GM04504 (cell line): Measurements from ENCODE around the gene PDE10A.
"Not testable (repeated sequence)": the region's sequence is repeated elsewhere in the genome, so short reads cannot be mapped to it uniquely, and the experiment has no call there.

Experiments used
- DNase-seq: peaks from one replicate; pipeline ENCODE4 v3.0.0-alpha.2; 2012; ENCODE audit warnings: low read depth

The PDE10A gene

DNA sequence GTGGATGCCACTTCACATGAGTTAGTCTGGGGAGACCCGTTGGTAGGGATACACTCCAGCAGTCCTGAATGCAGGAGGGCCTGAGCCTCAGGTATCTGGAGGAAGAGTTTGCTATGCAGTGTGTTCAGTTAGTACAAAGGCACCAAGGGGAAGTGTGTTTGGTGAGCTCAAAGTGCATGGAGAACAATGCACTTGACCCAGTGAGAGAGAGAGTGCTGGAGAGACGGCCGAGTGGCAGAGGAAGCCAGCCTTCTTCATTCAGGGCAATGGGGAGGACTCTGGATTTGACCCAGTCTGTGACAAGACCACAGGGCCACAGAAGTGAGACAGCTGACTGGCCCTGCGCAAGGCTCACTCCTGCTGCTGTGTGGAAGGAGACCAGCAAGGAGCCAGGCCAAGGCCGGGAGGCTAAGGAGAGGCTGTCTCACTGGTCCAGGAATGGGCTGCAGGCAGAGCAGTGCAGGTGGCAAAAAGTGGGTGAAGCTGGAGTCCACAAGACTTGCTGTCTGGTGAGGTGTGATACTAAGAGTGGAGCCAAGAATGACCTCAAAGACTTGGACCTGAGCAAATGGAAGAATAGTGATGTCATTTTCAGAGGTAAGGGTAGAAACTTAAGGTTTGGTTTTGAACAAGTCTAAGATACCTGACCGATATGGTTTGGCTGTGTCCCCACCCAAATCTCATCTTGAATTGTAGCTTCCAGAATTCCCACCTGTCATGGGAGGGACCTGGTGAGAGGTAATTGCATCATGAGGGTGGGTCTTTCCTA, 38.0 kb downstream of the PDE10A start:
- no peak for DNase-seq

DNA sequence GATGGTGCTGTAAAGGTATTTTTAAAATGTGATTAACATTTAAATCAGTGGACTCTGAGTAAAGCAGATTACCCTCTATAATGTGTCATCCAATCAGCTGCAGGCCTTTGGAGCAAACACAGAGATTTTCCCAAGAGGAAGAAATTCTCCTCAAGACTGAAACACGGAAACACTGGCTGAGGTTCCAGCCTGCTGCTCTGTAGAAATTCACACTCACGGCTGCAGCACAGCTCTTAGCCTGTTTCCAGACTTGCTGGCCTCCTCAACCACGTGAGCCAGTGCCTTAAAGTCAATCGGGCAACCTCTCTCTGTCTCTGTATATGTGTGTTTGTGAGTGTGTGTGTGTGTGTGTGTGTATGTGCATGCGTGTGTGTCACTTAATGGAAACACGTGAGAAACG, 41.1 kb downstream of the PDE10A start:
- no peak for DNase-seq

DNA sequence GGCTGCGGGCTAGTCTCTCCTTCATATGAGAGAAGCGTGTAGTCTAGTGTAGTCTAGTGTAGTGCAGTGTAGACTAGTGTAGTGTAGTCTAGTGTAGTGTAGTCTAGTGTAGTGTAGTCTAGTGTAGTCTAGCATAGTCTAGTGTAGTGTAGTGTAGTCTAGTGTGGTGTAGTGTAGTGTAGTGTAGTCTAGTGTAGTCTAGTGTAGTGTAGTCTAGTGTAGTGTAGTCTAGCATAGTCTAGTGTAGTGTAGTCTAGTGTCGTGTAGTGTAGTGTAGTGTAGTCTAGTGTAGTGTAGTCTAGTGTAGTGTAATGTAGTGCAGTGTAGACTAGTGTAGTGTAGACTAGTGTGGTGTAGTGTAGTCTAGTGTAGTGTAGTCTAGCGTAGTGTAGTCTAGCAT, 44.1 kb downstream of the PDE10A start:
- not testable (repeated sequence) for DNase-seq

DNA sequence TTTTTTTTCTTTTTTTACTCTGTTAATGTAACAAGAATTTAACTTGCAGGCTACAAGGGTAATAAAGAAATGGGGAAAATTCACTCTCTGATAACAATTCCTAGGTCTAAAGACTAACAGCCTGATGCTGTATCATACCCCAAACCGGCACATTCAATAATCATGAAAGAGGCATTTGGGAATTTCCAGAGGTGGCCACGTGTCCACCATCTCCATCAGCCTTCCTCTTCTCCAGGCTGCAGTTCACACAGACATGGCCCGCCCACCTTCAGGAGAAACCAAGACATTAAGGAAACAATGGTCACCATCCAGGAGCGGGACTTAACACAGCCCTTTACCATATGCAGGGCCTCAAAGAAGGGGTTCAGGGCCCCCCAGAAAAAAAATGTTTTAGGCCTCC, 44.8 kb downstream of the PDE10A start:
- no peak for DNase-seq

DNA sequence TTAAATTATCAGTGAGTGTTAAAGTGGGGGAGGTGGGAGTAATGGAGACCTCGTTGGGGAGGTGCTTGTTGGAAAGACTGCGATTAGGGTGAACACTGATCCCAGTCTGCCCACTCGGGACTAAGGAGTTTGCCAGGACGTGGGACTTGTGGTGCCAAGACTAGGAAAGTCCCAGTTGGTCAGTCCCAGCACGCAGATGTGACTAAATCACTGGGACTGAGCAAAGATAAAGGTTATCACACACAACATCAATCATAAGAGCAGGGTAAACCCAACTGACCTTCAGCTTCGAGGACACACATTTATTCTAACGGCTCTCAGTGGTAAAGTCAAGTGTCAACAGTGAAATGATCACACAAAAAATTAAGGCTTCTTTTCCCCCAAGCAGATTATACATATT, 45.5 kb downstream of the PDE10A start:
- DNase-seq = no peak

DNA sequence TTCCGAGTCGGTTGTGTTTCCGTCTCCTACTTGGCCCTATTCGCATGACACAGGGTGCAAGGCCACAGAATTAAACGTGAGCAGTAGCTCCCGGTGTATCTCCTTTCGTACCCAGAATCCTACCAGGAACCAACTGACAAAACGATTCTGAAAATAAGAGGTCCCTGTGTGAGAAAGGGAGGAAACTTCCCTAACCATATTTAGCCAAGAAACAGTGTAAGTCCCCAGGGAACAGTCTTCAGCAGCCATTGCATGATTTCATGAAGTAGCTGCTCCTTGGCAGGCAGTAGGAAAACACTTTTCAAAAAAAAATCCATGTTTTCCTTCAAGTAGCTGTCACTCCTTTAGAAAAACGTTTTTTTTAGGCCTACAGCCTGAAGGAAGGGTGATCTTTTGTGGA, 46.9 kb downstream of the PDE10A start:
- DNase-seq = no peak

DNA sequence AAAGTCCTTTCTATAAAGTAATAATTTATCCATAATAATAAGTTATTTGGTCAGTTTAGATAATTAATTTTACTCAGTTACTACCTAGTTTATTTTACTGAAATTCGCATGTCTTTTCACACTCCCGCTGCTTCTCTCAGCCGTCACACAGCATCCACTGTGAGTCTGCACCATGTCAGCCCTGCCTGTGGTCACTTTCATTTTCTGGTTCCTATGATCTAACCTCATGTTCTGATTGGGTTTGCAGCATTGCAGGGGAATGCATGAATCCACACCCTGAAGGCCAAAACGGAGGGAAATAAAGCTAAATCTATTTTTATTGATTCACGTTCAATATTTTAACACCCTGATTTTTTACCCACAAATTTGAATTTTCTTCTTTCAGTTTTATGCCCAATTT, 47.4 kb downstream of the PDE10A start:
- DNase-seq = no peak

DNA sequence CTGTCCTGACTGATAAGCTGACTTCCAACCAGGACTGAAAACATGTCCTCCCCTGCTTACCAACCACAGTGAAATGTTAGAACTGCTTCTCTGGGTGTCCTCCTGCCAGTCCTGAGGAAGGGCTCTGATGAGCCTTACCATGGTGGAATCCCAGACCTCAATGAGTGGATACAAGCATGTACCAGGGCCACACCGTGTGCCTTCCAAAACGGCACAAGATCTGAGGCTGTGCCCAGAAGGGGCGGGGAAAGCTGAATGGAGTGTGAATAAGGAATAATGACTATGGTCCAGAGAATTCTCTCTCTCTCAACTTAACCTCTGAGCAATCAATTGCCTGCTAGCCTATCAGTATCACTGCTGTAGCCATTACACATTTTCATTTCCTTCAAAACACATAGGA, 51.7 kb downstream of the PDE10A start:
- no peak for DNase-seq

DNA sequence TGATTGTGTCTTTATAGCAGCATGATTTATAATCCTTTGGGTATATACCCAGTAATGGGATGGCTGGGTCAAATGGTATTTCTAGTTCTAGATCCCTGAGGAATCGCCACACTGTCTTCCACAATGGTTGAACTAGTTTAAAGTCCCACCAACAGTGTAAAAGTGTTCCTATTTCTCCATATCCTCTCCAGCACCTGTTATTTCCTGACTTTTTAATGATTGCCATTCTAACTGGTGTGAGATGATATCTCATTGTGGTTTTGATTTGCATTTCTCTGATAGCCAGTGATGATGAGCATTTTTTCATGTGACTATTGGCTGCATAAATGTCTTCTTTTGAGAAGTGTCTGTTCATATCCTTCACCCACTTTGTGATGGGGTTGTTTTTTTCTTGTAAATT, 54.5 kb downstream of the PDE10A start:
- DNase-seq = not testable (repeated sequence)

DNA sequence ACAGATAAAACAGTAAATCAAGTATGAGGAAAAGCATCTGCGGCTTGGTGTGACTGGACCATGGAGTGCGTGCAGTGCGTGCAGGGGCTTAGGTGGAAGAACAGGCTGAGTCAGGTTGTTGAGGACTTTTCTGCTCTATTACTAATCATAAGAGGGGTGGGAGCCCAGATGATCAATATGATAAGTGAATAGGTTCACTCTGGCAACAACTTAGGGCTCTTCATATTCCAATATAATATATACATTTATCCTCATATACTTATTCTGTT, 56.4 kb downstream of the PDE10A start:
- DNase-seq = no peak

DNA sequence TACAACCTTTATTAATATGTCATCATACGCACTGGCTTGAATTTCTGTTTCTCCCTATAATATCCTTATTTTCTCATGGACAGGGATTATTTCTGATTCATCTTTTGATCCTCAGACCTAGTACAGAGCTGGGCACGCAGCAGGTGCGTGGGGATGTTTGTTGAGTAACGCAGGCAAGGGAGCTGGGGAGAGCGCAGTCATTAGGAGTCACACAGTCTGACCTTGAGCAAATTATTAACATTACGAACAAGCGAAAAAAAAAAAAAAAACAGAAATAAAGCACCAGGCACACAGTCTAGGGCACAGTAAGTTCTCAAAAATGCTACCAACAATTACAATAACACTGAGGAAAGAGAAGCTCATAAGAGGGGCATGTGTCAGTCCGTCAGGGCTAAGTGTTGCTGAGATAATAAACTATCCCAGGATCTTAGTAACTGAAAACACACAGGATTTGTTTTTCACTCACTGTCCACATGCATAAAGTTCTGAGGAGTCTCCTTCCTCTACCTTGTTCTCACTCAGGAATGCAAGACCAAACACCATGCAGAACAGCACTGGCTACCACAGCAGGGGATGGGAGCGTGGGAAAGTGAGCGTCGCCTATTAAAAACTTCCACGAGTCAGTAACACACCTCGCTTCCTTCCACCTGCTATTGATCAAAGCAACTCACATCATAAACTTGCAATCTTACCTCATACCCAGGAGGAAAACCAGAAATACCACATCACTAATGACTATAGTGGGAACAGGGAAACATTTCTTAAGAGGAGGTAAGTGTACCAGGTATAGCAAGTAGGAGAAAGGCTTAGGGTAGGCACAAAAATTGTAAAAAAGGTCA, 56.9 kb downstream of the PDE10A start:
- no peak for DNase-seq

DNA sequence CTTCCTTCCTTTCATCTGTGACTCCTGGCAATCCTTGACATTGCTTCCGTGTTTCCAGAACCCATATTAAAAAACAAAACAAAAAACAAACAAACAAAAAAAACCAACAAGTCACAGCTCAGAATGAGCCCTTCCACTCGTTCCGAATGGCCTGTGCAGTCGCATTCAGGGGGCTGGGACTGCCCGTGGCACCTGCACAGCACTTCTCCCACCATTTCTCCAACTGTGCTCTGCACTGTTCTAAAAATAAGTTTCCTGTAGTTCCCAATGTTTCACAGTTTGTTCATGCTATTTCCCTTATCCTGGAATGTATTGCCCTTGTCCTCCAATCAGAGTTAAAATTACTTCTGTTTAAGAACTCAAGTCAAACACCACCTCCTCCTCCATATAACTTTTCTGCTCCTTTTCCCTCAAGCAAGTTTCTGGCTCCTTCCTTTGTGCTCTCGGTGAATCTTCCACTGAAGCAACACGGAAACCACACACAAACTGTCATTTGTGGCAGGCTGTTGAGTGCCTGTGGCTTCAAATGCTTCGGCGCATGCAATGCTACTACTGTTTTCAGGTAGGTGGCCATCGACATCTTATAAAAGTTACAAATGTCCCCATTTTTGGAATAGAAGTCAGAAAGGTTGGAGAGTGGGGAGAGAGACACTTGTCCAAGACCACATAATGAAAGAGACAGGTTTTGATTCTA, 57.7 kb downstream of the PDE10A start:
- no peak for DNase-seq

DNA sequence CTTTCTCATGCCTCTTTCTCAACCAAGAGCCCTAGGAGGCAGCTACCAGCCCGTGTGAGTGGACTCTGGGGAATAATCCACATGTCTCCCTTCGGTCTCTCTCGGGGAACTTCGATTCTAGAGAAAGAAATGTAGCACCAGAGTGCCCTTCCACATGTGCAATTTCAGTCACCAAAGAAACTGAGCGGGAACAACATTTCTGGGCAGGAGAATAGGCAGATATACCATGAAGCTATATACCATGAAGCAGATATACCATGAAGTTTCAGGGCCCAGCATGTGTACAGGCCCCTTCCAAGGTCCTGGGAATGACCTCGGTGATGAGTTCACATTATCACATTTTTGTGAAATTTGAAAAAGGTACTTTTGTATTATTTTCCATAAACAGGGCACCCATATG, 60.8 kb downstream of the PDE10A start:
- no peak for DNase-seq

DNA sequence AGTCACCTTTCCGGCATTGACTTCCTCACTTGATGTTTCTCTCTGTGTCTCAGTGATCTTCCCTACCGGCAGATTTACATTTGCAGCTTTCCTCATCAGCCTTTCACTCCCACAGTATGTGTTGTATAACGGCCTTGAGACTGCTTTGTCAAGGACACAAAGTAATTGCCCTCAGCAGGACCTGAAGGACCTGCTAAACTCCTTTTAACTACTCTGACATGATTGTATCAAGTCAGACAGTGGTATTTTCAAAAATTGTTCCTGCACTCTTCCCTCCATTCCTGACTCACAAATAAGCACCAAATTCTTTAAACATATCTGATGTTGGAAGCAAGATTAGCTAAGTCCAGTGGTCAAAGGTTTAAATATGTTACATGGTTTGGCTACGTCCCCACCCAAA, 62.4 kb downstream of the PDE10A start:
- no peak for DNase-seq

DNA sequence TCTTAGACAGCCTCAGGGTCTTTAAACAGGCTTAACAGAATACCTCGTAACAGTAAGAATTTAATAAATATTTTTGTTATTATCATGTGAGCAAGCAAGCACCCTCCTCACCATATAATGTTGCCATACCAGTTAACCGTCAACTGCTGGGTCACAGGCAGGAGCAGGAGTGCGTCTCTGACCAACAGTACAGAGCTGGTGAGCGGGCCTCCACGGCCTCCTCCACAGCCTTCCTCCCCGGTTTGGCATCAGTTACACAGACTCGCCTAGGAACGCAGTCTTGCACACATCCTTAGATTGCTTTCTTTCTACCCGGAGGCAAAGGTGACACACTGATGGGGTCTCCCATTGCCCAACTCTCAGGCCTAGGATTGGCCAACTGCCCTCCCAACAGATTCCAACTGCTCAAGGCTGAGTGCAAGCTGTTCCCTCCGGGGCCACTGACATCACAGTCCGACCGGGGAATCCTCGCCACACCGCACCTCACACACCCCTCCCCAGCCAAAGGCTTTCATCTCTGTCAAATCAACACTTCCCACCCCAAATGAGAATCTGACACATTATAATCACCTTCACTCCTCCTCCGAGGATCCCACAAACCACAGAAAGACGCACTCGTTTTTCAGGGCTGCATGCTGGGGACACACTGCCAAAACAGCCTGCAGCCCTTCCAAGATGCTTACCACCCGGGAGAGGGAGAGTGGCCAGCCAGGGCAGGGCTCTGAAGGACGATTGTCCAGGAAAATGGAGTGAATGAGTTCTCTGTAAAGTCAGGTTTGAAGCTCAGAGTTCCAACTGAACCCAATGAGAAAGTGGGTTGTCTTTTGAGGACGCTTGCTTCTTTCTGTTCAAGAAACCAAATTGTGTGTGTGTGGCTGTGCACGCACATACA, 63.2 kb downstream of the PDE10A start:
- DNase-seq = no peak

DNA sequence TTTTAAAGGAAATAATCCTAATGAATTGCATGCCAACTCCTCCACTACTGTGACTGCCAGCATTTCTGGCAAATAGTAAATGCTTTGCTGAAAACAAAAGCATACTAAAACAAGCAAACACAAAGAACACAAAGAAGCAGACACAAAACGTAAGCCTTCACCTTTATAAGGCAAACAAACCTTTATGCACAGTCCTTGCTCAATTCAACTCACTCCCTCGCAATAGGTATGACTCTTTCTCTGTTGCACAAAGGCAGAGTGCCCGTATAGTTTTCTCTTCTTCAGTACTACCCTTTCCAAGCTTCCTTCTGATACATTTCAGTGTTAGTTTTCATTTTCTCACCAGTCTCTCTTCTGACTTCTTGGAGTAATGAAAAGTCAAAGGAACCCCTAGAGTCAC, 63.9 kb downstream of the PDE10A start:
- DNase-seq = no peak

DNA sequence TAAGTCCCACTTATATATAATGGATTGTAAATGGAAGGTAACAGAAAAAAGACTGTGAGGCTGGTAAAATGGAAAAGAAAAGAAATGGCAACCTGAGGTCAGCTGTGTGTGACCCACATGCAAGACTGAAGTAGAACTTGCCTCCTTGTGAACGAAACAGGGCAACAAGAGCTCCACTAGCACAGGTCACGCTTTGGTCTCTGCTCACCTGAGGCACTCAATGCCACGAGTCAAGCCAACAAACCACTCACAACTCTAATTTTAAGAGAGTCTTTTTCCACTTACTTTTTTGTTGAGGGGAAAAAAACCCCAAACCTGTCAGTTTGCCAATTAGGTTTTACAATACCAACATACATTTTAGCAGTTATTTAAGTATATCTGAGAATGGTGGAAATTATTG, 65.2 kb downstream of the PDE10A start:
- no peak for DNase-seq

DNA sequence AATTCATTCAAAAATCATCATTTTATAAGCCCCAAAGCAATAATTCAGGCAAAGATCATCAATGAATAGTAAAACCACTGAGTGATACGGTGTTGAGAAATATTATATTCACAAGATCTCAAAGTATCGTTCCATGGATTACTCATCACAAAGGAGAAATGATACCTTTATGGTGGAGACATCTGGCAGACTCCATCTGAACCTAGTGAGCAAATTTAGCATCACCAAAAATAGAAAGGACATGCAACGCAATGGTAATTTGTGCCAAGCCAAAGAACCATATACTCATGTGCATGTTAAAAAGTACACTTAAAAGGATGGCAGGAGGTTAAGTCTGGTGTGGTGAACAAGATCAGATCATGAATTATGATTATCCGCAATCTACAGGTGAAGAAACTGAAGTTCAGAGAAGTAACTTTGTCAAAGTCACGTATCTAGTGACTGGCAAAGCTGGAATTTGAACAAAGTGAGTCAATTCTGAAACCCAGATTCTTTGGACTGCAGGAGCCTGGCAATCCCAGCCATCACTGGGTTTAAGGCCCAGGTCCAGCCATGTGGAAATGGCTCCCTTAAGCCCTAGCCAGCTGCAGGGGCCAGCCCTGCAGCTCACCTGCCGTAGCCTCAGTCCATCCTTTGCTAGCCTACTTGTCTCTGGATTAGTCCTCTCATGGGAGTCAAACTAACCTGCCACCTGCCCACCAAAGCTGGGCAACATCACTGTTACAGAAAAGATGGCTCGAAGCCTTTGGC, 68.3 kb downstream of the PDE10A start:
- no peak for DNase-seq

DNA sequence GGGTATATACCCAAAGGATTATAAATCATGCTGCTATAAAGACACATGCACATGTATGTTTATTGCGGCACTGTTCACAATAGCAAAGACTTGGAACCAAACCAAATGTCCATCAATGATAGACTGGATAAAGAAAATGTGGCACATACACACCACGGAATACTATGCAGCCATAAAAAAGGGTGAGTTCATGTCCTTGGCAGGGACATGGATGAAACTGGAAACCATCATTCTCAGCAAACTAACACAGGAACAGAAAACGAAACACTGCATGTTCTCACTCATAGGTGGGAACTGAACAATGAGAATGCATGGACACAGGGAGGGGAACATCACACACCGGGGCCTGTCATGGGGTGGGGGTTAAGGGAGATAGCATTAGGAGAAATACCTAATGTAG, 70.1 kb downstream of the PDE10A start:
- not testable (repeated sequence) for DNase-seq

DNA sequence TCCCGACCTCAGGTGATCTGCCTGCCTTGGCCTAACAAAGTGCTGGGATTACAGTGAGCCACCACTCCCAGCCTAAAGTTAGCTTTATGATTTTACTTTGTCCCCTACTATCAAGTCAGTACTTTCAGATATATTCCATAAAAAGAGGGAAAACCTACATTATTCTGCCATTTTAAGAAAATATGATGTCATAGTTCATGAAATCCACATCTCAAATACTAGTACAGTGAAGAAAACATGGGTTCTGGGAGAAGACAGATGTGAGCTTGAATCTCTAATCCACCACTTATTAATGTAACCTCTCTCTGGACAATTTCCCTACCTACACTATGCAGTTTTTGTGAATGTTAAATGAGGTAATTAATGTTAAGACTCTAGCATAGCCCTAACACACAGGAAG, 74.5 kb downstream of the PDE10A start:
- DNase-seq = no peak

DNA sequence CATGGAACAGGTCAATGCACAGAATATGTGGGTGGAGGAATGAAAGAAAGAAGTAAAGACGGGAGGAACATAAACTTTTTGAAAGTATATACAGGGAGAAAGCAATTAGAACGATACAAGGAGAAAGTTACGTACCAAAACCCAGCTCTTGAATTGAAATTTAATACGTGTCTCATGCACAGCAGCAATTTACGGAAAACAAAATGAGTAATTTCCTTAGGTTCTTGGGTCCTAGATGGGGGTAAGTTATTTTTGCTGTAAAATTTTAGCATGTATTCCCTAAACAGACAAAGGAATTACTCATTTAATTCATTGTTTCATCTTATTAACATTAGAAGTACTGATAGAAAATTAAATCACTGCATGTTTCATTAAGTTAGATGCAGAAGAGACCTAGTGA, 75.8 kb downstream of the PDE10A start:
- DNase-seq = no peak

DNA sequence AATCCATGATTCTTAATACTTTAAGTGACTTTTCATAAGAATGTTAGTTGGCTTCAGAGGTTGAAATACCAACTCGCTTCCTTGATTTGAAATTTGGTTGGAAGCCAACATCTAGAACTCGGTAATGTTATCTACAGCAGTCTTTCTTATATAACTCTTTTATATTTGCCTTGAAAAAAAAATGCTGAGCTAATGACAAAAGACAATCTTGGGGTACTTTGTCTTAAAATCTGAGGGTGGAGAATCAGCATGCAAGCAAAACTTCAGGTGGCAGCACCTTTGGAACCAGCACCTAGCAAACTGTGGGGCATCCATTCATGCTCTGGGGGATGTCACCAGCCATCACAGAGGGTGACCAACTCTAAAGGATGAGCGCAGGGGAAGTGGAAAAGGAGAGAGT, 76.3 kb downstream of the PDE10A start:
- DNase-seq = no peak
